Uterus (tissue), 4 donors: Measurements from ENCODE around the gene FAM229A. TPM values are rescaled to one million over a fixed set of nuclear protein-coding genes. Genes with fewer than 3 reads are reported as not detected.

Experiments
- DNase-seq, 2 donors: peaks; one replicate each; pipeline ENCODE4 v3.0.0-alpha.2; 2019 to 2020
- H3K27ac ChIP-seq, 2 donors: fragments of 200-600 bp; sonication (generic); 1 replicate in 1 of 2; 2 replicates in 1 of 2; pipeline ENCODE4 v1.5.1; 2016 to 2018
- H3K27me3 ChIP-seq, 2 donors: fragments of 200-600 bp; sonication (generic); one replicate each; pipeline ENCODE4 v1.5.1; 2018 to 2019; ENCODE audit warnings: control low read depth in 1 of 2
- H3K36me3 ChIP-seq, 2 donors: fragments of 200-600 bp; sonication (generic); one replicate each; pipeline ENCODE4 v1.5.1; 2019; ENCODE audit warnings: control low read depth in 1 of 2
- H3K4me1 ChIP-seq, 2 donors: fragments of 200-600 bp; sonication (generic); one replicate each; pipeline ENCODE4 v1.5.1; 2018 to 2019; ENCODE audit warnings: control low read depth in 1 of 2
- H3K4me3 ChIP-seq, 2 donors: fragments of 200-600 bp; sonication (generic); 1 replicate in 1 of 2; 2 replicates in 1 of 2; pipeline ENCODE4 v1.5.1; 2018 to 2019; ENCODE audit warnings: mild to moderate bottlenecking in 1 of 2
- H3K9me3 ChIP-seq, 2 donors: fragments of 200-600 bp; sonication (generic); one replicate each; pipeline ENCODE4 v1.5.1; 2019; ENCODE audit warnings: control low read depth in 1 of 2
- POLR2A ChIP-seq, 2 donors: fragments of 450-650 bp; IDR thresholded peaks; one replicate each; pipeline ENCODE4 v1.6.1; 2016; ENCODE audit warnings: antibody characterized with exemption in 2 of 2, mild to moderate bottlenecking in 1 of 2, moderate library complexity in 1 of 2
- intact Hi-C: fragments of 100-400 bp; cut with DNase I; formaldehyde crosslinking; loops from one replicate; pipeline ENCODE4 v1.15.1; 2023; ENCODE audit warnings: low total_unique reads
- total RNA-seq, 4 donors: library from RNA; depleted of rRNA in 3 of 4; stranded (reverse); fragments of >200 nt in 3 of 4; gene quantifications; one replicate each; pipeline versions ENCODE4 v1.1.0 to v1.2.4, GENCODE V29; 2014 to 2023
- TF ChIP-seq, protein P1 (sequence below), 4 experiments: fragments of 200-600 bp in 2 of 4; fragments of 450-650 bp in 2 of 4; sonication (generic) in 2 of 4; IDR thresholded peaks; one replicate each; pipeline ENCODE4 v1.5.1; 2016 to 2019; ENCODE audit warnings: antibody characterized with exemption in 4 of 4, mild to moderate bottlenecking in 2 of 4, moderate library complexity in 1 of 4
- donor health status: DM: yes; HTN: yes; CAD: no.

Gene FAM229A
- total RNA-seq, 4 donors from 2014 or later: 5.2 to 20.2 (median 14.4) TPM; not detected in 1

- H3K27ac ChIP-seq: peak overlapping the region; percentile 90 to 96
- no peaks in the 10 kb centered on the region for H3K36me3 ChIP-seq
- intact Hi-C loops: no loop called here
- DNase-seq: peak; percentile 94 to 96
- H3K4me3 ChIP-seq: peak overlapping the region; percentile 42 to 69
- peaks cover 12 to 28% of the 10 kb centered on the region in 2 donors for H3K4me1 ChIP-seq
- peak; percentile 86 to 97 for TF ChIP-seq POLR2A (IDR thresholded peaks at IDR 0.05)
- TF ChIP-seq, protein P1, sequence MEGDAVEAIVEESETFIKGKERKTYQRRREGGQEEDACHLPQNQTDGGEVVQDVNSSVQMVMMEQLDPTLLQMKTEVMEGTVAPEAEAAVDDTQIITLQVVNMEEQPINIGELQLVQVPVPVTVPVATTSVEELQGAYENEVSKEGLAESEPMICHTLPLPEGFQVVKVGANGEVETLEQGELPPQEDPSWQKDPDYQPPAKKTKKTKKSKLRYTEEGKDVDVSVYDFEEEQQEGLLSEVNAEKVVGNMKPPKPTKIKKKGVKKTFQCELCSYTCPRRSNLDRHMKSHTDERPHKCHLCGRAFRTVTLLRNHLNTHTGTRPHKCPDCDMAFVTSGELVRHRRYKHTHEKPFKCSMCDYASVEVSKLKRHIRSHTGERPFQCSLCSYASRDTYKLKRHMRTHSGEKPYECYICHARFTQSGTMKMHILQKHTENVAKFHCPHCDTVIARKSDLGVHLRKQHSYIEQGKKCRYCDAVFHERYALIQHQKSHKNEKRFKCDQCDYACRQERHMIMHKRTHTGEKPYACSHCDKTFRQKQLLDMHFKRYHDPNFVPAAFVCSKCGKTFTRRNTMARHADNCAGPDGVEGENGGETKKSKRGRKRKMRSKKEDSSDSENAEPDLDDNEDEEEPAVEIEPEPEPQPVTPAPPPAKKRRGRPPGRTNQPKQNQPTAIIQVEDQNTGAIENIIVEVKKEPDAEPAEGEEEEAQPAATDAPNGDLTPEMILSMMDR (IDR thresholded peaks at IDR 0.05): no peak
- no peaks in the 10 kb centered on the region for H3K27me3 ChIP-seq
- no peaks in the 10 kb centered on the region for H3K9me3 ChIP-seq
Observed at GRCh38 chr1:32351399-32352238, 10.7 kb downstream of the FAM229A start.

DNA sequence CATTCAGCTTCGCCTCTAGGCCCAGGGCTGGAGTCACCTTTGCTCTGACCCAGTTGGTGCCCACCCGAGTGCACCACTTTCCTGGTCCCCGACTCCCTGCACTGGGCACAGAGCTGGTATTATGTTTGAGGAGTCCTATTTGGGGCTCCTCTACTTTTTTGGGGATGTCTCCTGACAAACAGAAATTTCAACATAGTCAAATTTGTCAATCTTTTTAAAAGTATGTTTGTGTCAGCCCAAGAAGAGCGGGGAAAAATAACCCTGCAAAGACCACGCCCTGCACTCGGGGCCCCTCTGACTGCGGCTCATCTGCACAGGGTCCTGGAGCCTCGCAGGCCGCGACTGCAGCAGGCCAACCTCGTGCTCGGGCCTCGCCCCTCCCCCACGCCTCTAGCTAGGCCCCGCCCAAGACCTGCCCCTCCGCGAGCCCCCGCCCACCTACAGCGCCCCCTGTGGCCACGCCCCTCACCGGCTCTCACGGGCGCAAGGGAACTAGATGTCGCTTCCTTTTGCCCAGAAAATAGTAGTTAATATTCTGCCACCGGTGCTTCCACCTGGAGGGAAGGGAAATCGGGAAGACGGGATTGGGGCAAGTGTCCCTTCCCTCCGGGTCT, 11.4 kb downstream of the FAM229A start:
- peak overlapping the region; percentile 90 to 96 for H3K27ac ChIP-seq
- TF ChIP-seq, protein P1 (IDR thresholded peaks at IDR 0.05): peak; percentile 56 to 81 (median 72)
- TF ChIP-seq POLR2A (IDR thresholded peaks at IDR 0.05): no peak
- H3K4me3 ChIP-seq: peak overlapping the region; percentile 42 to 69
- intact Hi-C loops: no loop called here
- H3K36me3 ChIP-seq: no peaks in the 10 kb centered on the region
- H3K27me3 ChIP-seq: no peaks in the 10 kb centered on the region
- H3K9me3 ChIP-seq: no peaks in the 10 kb centered on the region
- peaks cover 12 to 28% of the 10 kb centered on the region in 2 donors for H3K4me1 ChIP-seq
- no peak for DNase-seq

GRCh38 chr1:32349211-32349708, 13.0 kb downstream of the FAM229A start:
- DNase-seq: no peak
- no peak overlapping the region for H3K4me3 ChIP-seq
- no peaks in the 10 kb centered on the region for H3K9me3 ChIP-seq
- peak overlapping the region; percentile 5 to 17 for H3K27ac ChIP-seq
- intact Hi-C loops: no loop called here
- H3K36me3 ChIP-seq: no peaks in the 10 kb centered on the region
- no peaks in the 10 kb centered on the region for H3K27me3 ChIP-seq
- TF ChIP-seq POLR2A (IDR thresholded peaks at IDR 0.05): no peak
- TF ChIP-seq, protein P1 (IDR thresholded peaks at IDR 0.05): no peak
- peaks cover 12 to 22% of the 10 kb centered on the region in 2 donors for H3K4me1 ChIP-seq

- no peaks in the 10 kb centered on the region for H3K27me3 ChIP-seq
- H3K36me3 ChIP-seq: no peaks in the 10 kb centered on the region
- no peak for DNase-seq
- no peak overlapping the region for H3K27ac ChIP-seq
- no peaks in the 10 kb centered on the region for H3K9me3 ChIP-seq
- intact Hi-C loops: no loop called here
- no peaks in the 10 kb centered on the region for H3K4me1 ChIP-seq
- no peak overlapping the region for H3K4me3 ChIP-seq
- TF ChIP-seq, protein P1 (IDR thresholded peaks at IDR 0.05): no peak
- no peak for TF ChIP-seq POLR2A (IDR thresholded peaks at IDR 0.05)
Observed at GRCh38 chr1:32346532-32347157, 15.6 kb downstream of the FAM229A start.
